B cell (primary cell): ENCODE measurements around the gene RASSF8. TPM values are rescaled to one million over a fixed set of nuclear protein-coding genes. Genes with fewer than 3 reads are reported as not detected.

Experiments
- ATAC-seq: fragments of 200-7000 bp; cut with Tn5 transposase; one replicate; pipeline ENCODE4 v1.10.0; 2021; ENCODE audit warnings: low read depth, mild to moderate bottlenecking, moderate number of reproducible peaks, moderate library complexity
- CTCF ChIA-PET: fragments of 350-600 bp; sonication (Branson Sonifier 250); formaldehyde crosslinking; loops from one replicate; lab custom pipeline; 2021; ENCODE audit warnings: antibody characterized with exemption, inconsistent platforms; lab: Charles Lee
- POLR2A ChIA-PET: fragments of 350-600 bp; sonication (Branson Sonifier 250); formaldehyde crosslinking; loops from one replicate; lab custom pipeline; 2021; ENCODE audit warnings: antibody characterized with exemption; lab: Charles Lee
- DNase-seq: peaks from one replicate; pipeline ENCODE4 v3.0.0; 2013
- H2AFZ ChIP-seq: 2 replicates; pipeline ENCODE4 v1.6.1; 2012; ENCODE audit warnings: mild to moderate bottlenecking, low read depth, low read length; ENCODE audit not compliant: insufficient read depth, poor library complexity, severe bottlenecking
- H3K27ac ChIP-seq, 2 donors: 1 replicate in 1 of 2; 2 replicates in 1 of 2; pipeline ENCODE4 v1.5.1; 2012 to 2013; ENCODE audit warnings: low read length in 2 of 2, mild to moderate bottlenecking in 2 of 2, moderate library complexity in 1 of 2
- H3K27me3 ChIP-seq, 4 experiments: fragments of 200-600 bp in 1 of 4; sonication (generic) in 1 of 4; replicated peaks in 1 of 4; 1 replicate in 2 of 4; 2 replicates in 2 of 4; pipeline versions ENCODE4 v1.6.1 to v1.7.0; 2013 to 2016; ENCODE audit warnings: low read length in 3 of 4, mild to moderate bottlenecking in 2 of 4, mixed read lengths in 1 of 4, moderate library complexity in 1 of 4; ENCODE audit not compliant: insufficient read depth in 4 of 4, control insufficient read depth in 3 of 4; ENCODE audit errors: control extremely low read depth in 1 of 4
- H3K36me3 ChIP-seq, 2 experiments: replicated peaks in 1 of 2; 1 replicate in 1 of 2; 2 replicates in 1 of 2; pipeline versions ENCODE4 v1.6.1 to v1.7.1; 2013; ENCODE audit warnings: low read length in 1 of 2; ENCODE audit not compliant: insufficient read depth in 2 of 2, control insufficient read depth in 1 of 2; ENCODE audit errors: control extremely low read depth in 1 of 2, extremely low read depth in 1 of 2
- H3K4me1 ChIP-seq, 2 donors: fragments of 200-600 bp in 1 of 2; sonication (generic) in 1 of 2; 1 replicate in 1 of 2; 2 replicates in 1 of 2; pipeline versions ENCODE4 v1.5.1 to v1.6.1; 2013 to 2017; ENCODE audit warnings: low read length in 2 of 2; ENCODE audit not compliant: control insufficient read depth in 2 of 2, insufficient read depth in 2 of 2
- H3K4me2 ChIP-seq: replicated peaks from 2 replicates; pipeline ENCODE3; 2012; ENCODE audit warnings: mild to moderate bottlenecking, low read depth, low read length; ENCODE audit not compliant: poor library complexity, severe bottlenecking
- H3K4me3 ChIP-seq, 5 experiments: fragments of 200-600 bp in 1 of 5; sonication (generic) in 1 of 5; 1 replicate in 3 of 5; 2 replicates in 2 of 5; pipeline versions ENCODE4 v1.5.1 to v1.7.0; 2011 to 2016; ENCODE audit warnings: low read length in 4 of 5, mild to moderate bottlenecking in 4 of 5, low read depth in 2 of 5, control low read depth in 1 of 5, moderate library complexity in 1 of 5; ENCODE audit not compliant: insufficient read depth in 1 of 5; ENCODE audit errors: control extremely low read depth in 1 of 5, extremely low read depth in 1 of 5
- H3K79me2 ChIP-seq: fragments of 200-600 bp; sonication (generic); one replicate; pipeline ENCODE4 v1.6.0; 2016; ENCODE audit warnings: low read length; ENCODE audit not compliant: control insufficient read depth, insufficient read depth
- H3K9ac ChIP-seq: fragments of 200-600 bp; sonication (generic); 2 replicates; pipeline ENCODE4 v1.6.1; 2017; ENCODE audit warnings: mild to moderate bottlenecking, low read length, moderate library complexity
- H3K9me3 ChIP-seq, 3 donors: one replicate each; pipeline versions ENCODE4 v1.6.1 to v1.7.1; 2013; ENCODE audit warnings: low read length in 2 of 3; ENCODE audit not compliant: control insufficient read depth in 2 of 3, insufficient read depth in 1 of 3; ENCODE audit errors: control extremely low read depth in 1 of 3
- H4K20me1 ChIP-seq: 2 replicates; pipeline ENCODE4 v1.6.0; 2012; ENCODE audit warnings: mild to moderate bottlenecking, low read length; ENCODE audit not compliant: insufficient read depth, control insufficient read depth, poor library complexity, severe bottlenecking
- H3K27ac Mint-ChIP-seq: one replicate; pipeline ENCODE4 v1.8.0; 2021; ENCODE audit warnings: mixed read lengths
- H3K27me3 Mint-ChIP-seq: one replicate; pipeline ENCODE4 v1.8.0; 2021; ENCODE audit warnings: mixed read lengths
- H3K4me1 Mint-ChIP-seq: one replicate; pipeline ENCODE4 v1.8.0; 2021; ENCODE audit warnings: mixed read lengths
- H3K4me3 Mint-ChIP-seq: one replicate; pipeline ENCODE4 v1.8.0; 2021; ENCODE audit warnings: mixed read lengths
- H3K9me3 Mint-ChIP-seq: one replicate; pipeline ENCODE4 v1.8.0; 2022; ENCODE audit warnings: mixed read lengths; ENCODE audit not compliant: insufficient read depth
- CTCF ChIP-seq: fragments of 200-600 bp; IDR thresholded peaks from one replicate; pipeline ENCODE4 v1.8.0; 2022; ENCODE audit warnings: antibody characterized with exemption, mild to moderate bottlenecking
- EZH2 ChIP-seq: IDR thresholded peaks from 2 replicates; pipeline ENCODE4 v1.6.1; 2012; ENCODE audit warnings: borderline replicate concordance, low read depth, mild to moderate bottlenecking, moderate library complexity, low read length; ENCODE audit not compliant: insufficient read depth, poor library complexity, severe bottlenecking
- WGBS: methylation state at CpG from one replicate; pipeline ENCODE4 v1.1.5; 2013; ENCODE audit warnings: missing lambda C conversion rate; ENCODE audit not compliant: insufficient coverage; 5-methylcytosine and 5-hydroxymethylcytosine counted together
- intact Hi-C: fragments of 100-400 bp; cut with micrococcal nuclease; formaldehyde crosslinking; loops from one replicate; pipeline ENCODE4 v1.10.0; 2022
- polyA plus RNA-seq: library from polyadenylated mRNA; depleted of rRNA; stranded (reverse); fragments of >200 nt; gene quantifications from 2 replicates; pipeline ENCODE4 v1.2.3, GENCODE V29; 2012
- total RNA-seq, 2 donors: library from RNA; stranded (reverse); fragments of 120-200 nt in 1 of 2; gene quantifications; 1 replicate in 1 of 2; 2 replicates in 1 of 2; pipeline versions ENCODE4 v1.2.3 to v1.2.4, GENCODE V29; 2013 to 2022

Gene RASSF8
- total and polyA plus RNA-seq, 2 donors (not counting 1 experiment from before 2014, with no cell fraction given): 0.01 to 0.49 TPM

- no peaks in the 10 kb centered on the region for H3K27me3 ChIP-seq
- no peak for TF ChIP-seq CTCF
- no peak for TF ChIP-seq EZH2
- no peak overlapping the region for H2AFZ ChIP-seq
- no peak overlapping the region for H3K9ac ChIP-seq
- no peaks in the 10 kb centered on the region for H3K4me1 ChIP-seq
- H3K79me2 ChIP-seq: no peaks in the 10 kb centered on the region
- 92% methylated on average over 2 of the region's 2 CpGs for WGBS
- CTCF ChIA-PET: no interaction called here
- ATAC-seq (no peak), DNase-seq (no peak)
- no peaks in the 10 kb centered on the region for H3K9me3 ChIP-seq
- Mint-ChIP-seq H3K27ac (no peak overlapping the region), H3K9me3 (no peaks in the 10 kb centered on the region), H3K4me3 (no peak overlapping the region), H3K27me3 (no peaks in the 10 kb centered on the region), H3K4me1 (peaks cover 9% of the 10 kb centered on the region)
- no peaks in the 10 kb centered on the region for H3K36me3 ChIP-seq
- intact Hi-C loops: no loop called here
- no peak overlapping the region for H3K4me2 ChIP-seq
- no peak overlapping the region for H3K27ac ChIP-seq
- H4K20me1 ChIP-seq: no peaks in the 10 kb centered on the region
- no peak overlapping the region for H3K4me3 ChIP-seq
- POLR2A ChIA-PET: no interaction called here
Measured at GRCh38 chr12:25939606-25940005, 18.9 kb upstream of the RASSF8 start.

- Histone ChIP-seq H2AFZ (no peak overlapping the region), H3K27me3 (no peaks in the 10 kb centered on the region), H3K4me3 (no peak overlapping the region), H3K4me1 (no peaks in the 10 kb centered on the region), H4K20me1 (no peaks in the 10 kb centered on the region), H3K9ac (no peak overlapping the region), H3K9me3 (no peaks in the 10 kb centered on the region), H3K36me3 (no peaks in the 10 kb centered on the region), H3K27ac (no peak overlapping the region), H3K4me2 (no peak overlapping the region), H3K79me2 (no peaks in the 10 kb centered on the region)
- H3K4me1 Mint-ChIP-seq: peaks cover 9% of the 10 kb centered on the region
- no peaks in the 10 kb centered on the region for H3K27me3 Mint-ChIP-seq
- ChIA-PET POLR2A (no interaction called here), CTCF (no interaction called here)
- no CpG with 5 or more reads among the region's 1 CpG for WGBS
- no peak overlapping the region for H3K4me3 Mint-ChIP-seq
- DNase-seq (no peak), ATAC-seq (no peak)
- no peaks in the 10 kb centered on the region for H3K9me3 Mint-ChIP-seq
- intact Hi-C loops: no loop called here
- no peak overlapping the region for H3K27ac Mint-ChIP-seq
- no peak for TF ChIP-seq CTCF
- no peak for TF ChIP-seq EZH2
Measured at GRCh38 chr12:25940886-25941285, 17.6 kb upstream of the RASSF8 start.
